ENCODE measurements around the gene SPX.
A peak's percentile ranks its signal among the peaks of the same experiment; 100 is the strongest.

Gene SPX

DNA sequence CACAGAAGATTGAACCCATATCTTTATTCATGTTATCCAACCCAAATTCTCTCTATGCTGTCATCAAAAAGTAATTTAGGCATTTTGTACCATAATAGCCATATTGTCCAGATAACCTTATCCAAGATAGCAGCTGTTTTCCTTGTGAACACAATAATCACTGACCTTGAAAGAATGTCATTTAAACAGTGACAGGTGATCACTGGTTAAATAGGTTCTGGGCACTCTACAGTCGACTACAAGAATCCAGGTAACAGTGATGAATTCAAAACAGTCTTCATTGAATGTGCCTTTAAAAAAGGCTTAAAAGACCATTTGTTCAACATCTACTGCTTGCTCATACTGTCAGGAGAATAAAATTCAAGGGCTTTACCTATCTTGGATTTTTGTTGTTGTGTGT lies 4.6 kb upstream of the SPX start:
- H3K27ac Mint-ChIP-seq: no peak overlapping the region
- H3K9me3 Mint-ChIP-seq: peaks cover 10% of the 10 kb centered on the region
- peaks cover 10% of the 10 kb centered on the region for H3K36me3 Mint-ChIP-seq (ENCODE audit: low read depth)
- H3K4me3 Mint-ChIP-seq: no peak overlapping the region
- H3K27me3 Mint-ChIP-seq: peaks cover 11% of the 10 kb centered on the region
- H3K4me1 Mint-ChIP-seq (ENCODE audit: low read depth): no peaks in the 10 kb centered on the region

DNA sequence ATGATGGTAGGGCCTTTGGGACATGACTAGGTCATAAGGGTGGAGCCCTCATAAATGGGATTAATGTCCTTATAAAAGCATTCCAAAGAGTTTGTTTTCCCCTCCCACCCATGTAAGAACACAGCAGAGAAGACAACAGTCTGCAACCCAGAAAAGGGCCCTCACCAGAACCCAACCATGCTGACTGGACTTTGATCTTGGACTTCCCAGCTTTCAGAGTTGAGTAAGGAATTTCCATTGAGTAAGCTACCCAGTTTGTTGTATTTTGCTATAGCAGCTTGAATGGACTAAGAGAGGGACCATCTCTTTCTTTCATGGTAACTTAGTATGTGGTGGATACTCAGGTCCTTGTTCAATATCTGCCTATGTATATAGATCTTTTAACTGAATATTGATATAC lies 2.9 kb upstream of the SPX start:
- Mint-ChIP-seq H3K4me3 (no peak overlapping the region), H3K36me3 (ENCODE audit: low read depth) (peaks cover 6% of the 10 kb centered on the region), H3K27ac (no peak overlapping the region)

DNA sequence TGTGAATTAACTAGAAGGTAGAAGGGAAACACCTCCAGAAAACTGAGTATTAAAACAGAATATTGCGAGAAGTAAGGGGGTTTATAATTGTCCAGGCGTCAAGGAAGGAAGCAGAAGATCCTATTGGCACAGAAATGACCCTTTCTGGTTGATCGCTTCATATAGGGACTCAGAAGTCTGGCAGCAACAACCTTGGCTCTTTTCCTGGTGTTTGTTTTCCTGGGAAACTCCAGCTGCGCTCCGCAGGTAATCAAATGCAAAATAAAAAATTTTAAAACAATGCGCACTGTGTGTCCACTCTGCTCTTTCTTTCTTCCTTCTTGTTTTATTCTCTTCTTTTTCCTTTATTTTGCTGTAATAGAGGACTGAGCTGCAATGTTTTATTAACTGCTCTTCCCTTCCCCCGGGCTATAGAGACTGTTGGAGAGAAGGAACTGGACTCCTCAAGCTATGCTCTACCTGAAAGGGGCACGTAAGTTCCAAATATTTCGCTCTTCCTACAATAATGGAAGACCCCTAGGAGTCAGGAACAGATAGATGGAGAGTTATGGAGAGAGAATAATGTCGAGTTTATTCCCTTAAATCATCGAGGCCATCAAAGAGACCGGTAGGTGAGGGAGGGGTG lies 737 bp downstream of the SPX start:
- Mint-ChIP-seq H3K36me3 (ENCODE audit: low read depth) (no peaks in the 10 kb centered on the region), H3K4me3 (peak overlapping the region; percentile 72), H3K27me3 (peaks cover 44% of the 10 kb centered on the region), H3K4me1 (ENCODE audit: low read depth) (peaks cover 11% of the 10 kb centered on the region), H3K27ac (peak overlapping the region; percentile 37), H3K9me3 (peaks cover 10% of the 10 kb centered on the region)

More for the DNA sequence above, 2.9 kb upstream of the SPX start:
- Mint-ChIP-seq H3K4me1 (ENCODE audit: low read depth) (peaks cover 4% of the 10 kb centered on the region), H3K27me3 (peaks cover 17% of the 10 kb centered on the region), H3K9me3 (peaks cover 10% of the 10 kb centered on the region)

DNA sequence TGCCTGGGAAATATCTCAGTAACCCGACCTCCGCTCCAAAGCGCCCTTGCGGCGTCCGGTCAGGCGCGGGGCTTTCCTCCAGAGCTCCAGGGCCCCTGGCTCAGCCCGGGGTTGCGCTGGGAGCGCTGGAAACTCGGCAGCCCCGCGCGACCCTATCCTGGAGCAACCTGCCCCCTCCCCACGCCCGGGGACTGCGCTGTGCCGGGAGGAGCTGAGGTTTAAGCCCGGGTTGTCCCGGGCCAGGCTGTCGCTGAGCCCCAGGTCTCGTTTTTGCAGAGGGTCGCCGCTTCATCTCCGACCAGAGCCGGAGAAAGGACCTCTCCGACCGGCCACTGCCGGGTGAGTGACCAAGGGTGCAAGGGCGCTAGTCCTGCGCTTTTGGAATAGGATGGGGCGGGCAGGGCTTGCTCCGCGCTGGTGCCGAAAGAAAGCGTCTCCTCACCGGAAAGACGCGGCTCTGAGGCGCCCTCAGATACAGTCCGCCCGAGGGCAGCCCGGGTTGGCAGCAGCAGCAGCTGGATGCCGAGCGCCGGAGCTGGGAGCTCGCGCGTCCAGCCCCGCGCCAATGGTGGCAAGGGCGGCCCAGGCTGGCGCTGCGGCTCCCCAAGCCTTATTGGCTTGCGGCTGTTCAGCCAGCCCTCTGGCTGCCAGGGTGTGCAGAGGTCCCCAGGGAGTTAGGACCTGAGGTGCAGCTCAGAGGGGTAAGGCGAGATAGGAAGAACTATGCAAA lies 1.5 kb downstream of the SPX start:
- Mint-ChIP-seq H3K9me3 (peaks cover 10% of the 10 kb centered on the region), H3K27me3 (peaks cover 45% of the 10 kb centered on the region), H3K4me3 (peak overlapping the region; percentile 72), H3K27ac (no peak overlapping the region), H3K36me3 (ENCODE audit: low read depth) (no peaks in the 10 kb centered on the region), H3K4me1 (ENCODE audit: low read depth) (peaks cover 11% of the 10 kb centered on the region)

DNA sequence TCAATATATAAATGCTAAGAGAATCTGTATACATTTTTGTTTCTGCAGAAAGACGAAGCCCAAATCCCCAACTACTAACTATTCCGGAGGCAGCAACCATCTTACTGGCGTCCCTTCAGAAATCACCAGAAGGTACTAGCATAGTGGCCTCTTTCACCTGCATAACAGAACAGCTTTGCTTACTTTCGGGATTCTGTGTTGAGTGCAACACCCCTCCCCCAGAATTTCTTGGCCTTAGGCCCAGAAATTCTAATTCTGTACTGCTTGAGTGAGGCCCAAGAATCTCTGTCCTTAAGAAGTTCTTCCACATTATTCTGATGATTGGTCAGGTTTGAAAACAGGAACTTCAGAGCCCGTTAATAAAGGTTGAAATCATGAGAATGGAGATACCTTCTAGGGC lies 2.9 kb downstream of the SPX start:
- Mint-ChIP-seq H3K4me1 (ENCODE audit: low read depth) (peaks cover 11% of the 10 kb centered on the region), H3K36me3 (ENCODE audit: low read depth) (no peaks in the 10 kb centered on the region), H3K27ac (no peak overlapping the region), H3K27me3 (peaks cover 45% of the 10 kb centered on the region), H3K9me3 (peaks cover 10% of the 10 kb centered on the region), H3K4me3 (peak overlapping the region; percentile 72)

DNA sequence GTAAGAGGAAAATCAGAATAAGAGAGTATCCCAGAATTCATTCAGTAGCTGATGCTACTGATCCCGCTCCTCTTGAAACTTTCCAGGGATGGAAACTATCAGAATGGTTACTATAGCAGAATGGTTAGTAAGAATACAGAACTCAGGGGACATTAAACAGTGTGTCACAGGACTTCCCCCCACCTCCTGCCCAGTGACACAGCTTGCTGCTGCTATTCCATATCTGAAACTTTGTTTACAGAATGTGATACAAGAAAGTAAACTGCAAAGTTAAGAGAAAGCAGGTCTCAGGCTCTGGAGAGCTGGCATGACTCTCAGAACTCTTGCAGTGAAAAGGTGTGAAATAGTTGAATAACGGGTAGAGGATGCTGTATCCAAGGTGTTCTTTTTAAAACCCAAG lies 3.4 kb downstream of the SPX start:
- H3K27ac Mint-ChIP-seq: no peak overlapping the region
- H3K4me1 Mint-ChIP-seq (ENCODE audit: low read depth): peaks cover 11% of the 10 kb centered on the region
- peaks cover 7% of the 10 kb centered on the region for H3K9me3 Mint-ChIP-seq
- no peaks in the 10 kb centered on the region for H3K36me3 Mint-ChIP-seq (ENCODE audit: low read depth)
- no peak overlapping the region for H3K4me3 Mint-ChIP-seq
- peaks cover 45% of the 10 kb centered on the region for H3K27me3 Mint-ChIP-seq

DNA sequence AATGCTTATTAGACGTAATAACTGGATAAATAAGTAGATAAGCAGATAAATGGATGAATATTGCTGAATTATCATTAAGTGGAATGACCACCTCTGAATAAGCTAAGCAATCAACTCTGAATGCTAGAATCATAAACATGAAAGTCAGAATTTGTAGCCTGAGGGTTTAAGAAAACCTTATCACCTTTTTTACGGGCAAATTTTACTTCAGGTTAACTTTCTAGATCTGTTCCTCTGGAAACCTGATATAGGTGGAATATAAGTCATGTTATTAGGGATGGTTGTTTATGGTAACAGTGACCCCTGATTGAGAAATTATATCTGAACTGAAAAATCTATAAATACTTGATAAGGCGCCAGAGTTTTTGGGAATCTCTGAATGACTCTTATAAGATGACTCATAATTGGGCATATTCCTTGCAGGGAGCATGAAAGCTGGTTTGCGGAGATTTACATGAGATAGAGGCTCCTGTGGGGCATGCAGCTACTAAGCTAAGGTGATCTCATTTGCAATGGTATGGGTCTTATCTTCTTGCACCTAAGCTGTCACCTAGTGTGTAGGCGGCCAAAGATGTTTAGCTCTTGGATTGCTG lies 12.1 kb downstream of the SPX start:
- Mint-ChIP-seq H3K4me3 (no peak overlapping the region), H3K9me3 (no peaks in the 10 kb centered on the region), H3K27ac (no peak overlapping the region), H3K36me3 (ENCODE audit: low read depth) (no peaks in the 10 kb centered on the region), H3K4me1 (ENCODE audit: low read depth) (no peaks in the 10 kb centered on the region), H3K27me3 (peaks cover 4% of the 10 kb centered on the region)

DNA sequence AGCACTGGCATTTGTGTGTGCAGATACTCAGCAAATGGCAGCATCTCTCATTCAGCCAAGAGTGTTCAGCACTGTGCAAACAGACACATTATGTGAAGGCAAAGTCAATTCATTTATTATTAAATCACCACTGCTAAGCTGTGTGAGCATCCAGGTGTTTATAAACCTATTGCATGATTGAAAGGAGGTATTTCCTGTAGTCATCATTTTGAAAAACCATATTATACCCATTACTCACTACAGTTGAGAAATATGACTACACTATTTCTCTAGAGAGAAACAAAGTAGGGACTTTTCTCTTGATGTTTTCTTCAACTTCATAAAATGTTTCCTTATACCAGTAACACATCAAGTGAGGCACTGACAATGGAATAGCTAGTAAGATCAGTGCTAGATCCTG lies 13.7 kb downstream of the SPX start:
- no peaks in the 10 kb centered on the region for H3K36me3 Mint-ChIP-seq (ENCODE audit: low read depth)

DNA sequence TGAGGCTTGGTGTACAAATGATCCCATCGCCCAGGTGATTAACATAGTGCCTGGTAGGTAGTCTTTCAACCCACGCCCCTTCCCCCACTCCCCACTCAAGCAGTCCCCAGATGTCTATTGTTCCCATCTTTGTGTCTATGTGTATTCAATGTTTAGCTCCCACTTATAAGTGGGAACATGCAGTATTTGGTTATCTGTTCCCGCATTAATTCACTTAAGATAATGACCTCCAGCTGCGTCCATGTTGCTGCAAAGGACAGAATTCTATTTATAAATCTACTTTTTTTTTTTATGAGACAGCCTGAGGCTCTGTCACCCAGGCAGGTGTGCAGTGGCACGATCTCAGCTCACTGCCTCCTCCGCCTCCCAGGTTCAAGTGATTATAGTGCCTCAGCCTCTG lies 15.7 kb downstream of the SPX start:
- Mint-ChIP-seq H3K4me1 (ENCODE audit: low read depth) (no peaks in the 10 kb centered on the region), H3K36me3 (ENCODE audit: low read depth) (no peaks in the 10 kb centered on the region), H3K4me3 (no peak overlapping the region), H3K9me3 (no peaks in the 10 kb centered on the region), H3K27ac (no peak overlapping the region), H3K27me3 (peaks cover 4% of the 10 kb centered on the region)

More for the DNA sequence above, 13.7 kb downstream of the SPX start:
- Mint-ChIP-seq H3K4me3 (no peak overlapping the region), H3K27me3 (peaks cover 8% of the 10 kb centered on the region), H3K27ac (no peak overlapping the region), H3K9me3 (no peaks in the 10 kb centered on the region), H3K4me1 (ENCODE audit: low read depth) (no peaks in the 10 kb centered on the region)

DNA sequence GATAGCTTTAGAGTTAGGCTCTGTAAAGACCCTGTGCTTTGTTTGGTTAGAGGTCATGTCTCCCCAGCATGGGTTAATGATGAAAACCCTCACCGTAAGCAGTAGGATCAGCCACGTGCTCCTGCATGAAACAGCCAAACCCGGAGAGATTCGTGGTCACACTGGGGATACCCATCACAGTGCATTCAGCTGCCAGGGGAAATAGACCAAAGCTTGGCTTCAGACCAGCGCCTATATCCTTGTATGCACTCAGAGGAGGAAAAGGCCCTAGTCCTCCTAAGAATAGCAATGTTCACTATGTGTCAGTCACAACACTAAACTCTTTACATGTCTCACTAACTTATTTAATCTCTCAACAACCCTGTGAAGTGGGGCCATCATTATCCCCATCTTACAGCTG lies 16.3 kb downstream of the SPX start:
- no peak overlapping the region for H3K4me3 Mint-ChIP-seq
- H3K27me3 Mint-ChIP-seq: peaks cover 6% of the 10 kb centered on the region
- peaks cover 2% of the 10 kb centered on the region for H3K4me1 Mint-ChIP-seq (ENCODE audit: low read depth)
- H3K9me3 Mint-ChIP-seq: no peaks in the 10 kb centered on the region
- H3K27ac Mint-ChIP-seq: no peak overlapping the region
- H3K36me3 Mint-ChIP-seq (ENCODE audit: low read depth): no peaks in the 10 kb centered on the region

DNA sequence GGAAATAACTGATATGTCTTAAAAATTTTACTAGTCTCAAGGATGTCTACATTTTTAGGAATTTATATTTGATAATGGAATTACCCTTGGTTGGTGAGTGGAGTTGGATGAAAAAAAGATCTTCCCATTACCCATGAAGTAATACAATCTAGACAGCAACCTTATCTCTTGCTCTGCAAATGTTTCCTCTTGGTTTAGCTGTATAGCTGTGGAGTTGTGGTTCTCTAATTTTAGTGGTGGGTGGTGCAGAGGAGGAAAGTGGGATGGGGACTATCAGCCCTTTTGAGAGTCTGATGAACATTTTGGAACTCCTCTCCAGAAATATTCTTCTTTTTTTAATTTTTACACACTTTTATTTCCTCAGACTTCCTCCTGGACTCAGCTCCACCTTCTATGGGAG lies 17.1 kb downstream of the SPX start:
- Mint-ChIP-seq H3K27ac (no peak overlapping the region), H3K36me3 (ENCODE audit: low read depth) (no peaks in the 10 kb centered on the region), H3K27me3 (peaks cover 7% of the 10 kb centered on the region), H3K4me1 (ENCODE audit: low read depth) (peaks cover 10% of the 10 kb centered on the region), H3K9me3 (no peaks in the 10 kb centered on the region), H3K4me3 (no peak overlapping the region)

DNA sequence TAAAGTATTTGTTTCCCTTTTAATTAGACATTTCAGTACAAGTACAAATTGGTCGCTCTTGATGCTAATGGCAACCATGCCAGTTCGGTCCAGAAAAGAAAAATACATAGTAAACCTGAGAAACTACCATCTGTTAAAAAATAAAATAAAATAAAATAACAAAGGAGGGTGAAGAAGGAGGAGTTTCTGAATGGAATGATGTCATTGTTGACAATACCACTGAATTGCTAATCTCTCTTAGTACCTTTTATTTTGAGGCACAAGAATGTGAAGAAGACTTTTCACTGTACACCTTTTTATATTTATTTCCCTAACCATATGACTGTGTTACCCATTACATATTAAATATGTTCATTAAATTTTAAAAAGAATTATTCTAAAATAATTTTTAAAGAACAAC lies 19.5 kb downstream of the SPX start:
- H3K9me3 Mint-ChIP-seq: no peaks in the 10 kb centered on the region
- no peak overlapping the region for H3K4me3 Mint-ChIP-seq
- peaks cover 11% of the 10 kb centered on the region for H3K4me1 Mint-ChIP-seq (ENCODE audit: low read depth)
- H3K36me3 Mint-ChIP-seq (ENCODE audit: low read depth): no peaks in the 10 kb centered on the region
- no peak overlapping the region for H3K27ac Mint-ChIP-seq
- H3K27me3 Mint-ChIP-seq: peaks cover 7% of the 10 kb centered on the region

DNA sequence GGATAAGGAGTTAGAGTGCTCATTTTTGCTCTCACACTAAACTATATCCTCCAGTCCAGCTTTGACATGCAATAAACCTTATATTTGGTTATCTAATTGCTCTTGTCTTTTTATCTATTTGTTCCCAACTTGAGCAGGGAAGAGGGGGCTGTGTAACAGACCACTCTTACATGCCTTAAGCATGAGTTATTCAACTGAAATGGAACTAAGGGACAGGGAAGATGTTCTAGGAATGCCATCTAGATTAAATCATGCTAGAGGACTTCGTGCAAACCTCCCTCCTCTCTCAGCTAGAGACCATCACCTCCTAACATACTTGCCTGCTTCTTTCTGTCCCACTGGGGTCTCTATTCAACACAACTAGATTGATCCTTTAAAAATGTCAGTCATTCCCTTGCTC lies 20.6 kb downstream of the SPX start:
- no peak overlapping the region for H3K27ac Mint-ChIP-seq
- H3K9me3 Mint-ChIP-seq: no peaks in the 10 kb centered on the region
- H3K4me1 Mint-ChIP-seq (ENCODE audit: low read depth): peaks cover 11% of the 10 kb centered on the region
- no peak overlapping the region for H3K4me3 Mint-ChIP-seq
- H3K27me3 Mint-ChIP-seq: peaks cover 7% of the 10 kb centered on the region
- H3K36me3 Mint-ChIP-seq (ENCODE audit: low read depth): no peaks in the 10 kb centered on the region

DNA sequence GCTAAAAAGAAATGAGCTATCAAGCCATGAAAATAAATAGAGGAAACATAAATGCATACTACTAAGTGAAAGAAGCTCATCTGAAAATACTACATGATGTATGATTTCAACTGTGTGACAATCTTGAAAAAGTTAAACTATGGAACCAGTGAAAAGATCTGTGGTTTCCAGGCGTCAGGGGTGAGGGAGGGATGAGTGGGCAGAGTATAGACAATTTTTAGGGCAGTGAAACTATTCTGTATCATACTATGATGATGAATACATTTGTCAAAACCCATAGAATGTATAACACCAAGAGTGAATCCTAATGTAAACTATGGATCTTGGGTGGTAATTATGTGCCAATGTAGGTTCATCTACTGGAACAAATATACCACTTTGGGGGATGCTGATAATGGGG lies 21.3 kb downstream of the SPX start:
- Mint-ChIP-seq H3K4me3 (no peak overlapping the region), H3K9me3 (no peaks in the 10 kb centered on the region), H3K27ac (peak overlapping the region; percentile 45), H3K27me3 (peaks cover 7% of the 10 kb centered on the region), H3K36me3 (ENCODE audit: low read depth) (no peaks in the 10 kb centered on the region), H3K4me1 (ENCODE audit: low read depth) (peaks cover 11% of the 10 kb centered on the region)

DNA sequence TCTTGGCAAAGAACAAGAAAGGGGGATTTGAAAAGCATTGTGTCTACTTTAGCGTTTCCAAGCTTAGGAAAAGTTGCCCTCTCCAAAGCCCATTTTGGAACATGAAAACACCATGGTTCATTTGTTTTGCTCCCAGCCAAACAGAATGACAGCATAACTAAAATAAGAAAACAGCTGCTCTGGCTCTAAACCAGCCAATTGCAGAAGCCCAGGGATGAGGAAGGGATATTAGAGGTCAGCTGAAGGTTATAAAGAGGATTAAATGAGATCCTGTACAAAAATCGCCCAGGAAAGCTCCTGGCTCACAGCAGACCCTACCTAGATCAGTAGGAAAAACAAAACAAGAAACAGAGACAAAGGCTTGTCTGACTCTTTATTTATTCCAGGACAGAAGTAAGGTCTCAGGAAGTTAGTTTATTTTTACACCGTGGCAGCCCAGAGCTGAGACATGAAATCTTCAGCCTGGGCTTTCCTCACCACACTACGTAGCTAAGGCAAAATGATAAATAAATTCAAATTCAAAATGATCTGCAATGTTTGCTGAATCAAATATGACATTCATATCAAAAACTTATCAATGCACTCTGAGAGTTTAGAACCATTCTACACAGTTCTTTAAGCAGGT lies 25.9 kb downstream of the SPX start:
- H3K27me3 Mint-ChIP-seq: peaks cover 3% of the 10 kb centered on the region
- no peak overlapping the region for H3K4me3 Mint-ChIP-seq
- H3K9me3 Mint-ChIP-seq: no peaks in the 10 kb centered on the region

More for the DNA sequence above, 25.9 kb downstream of the SPX start:
- peaks cover 11% of the 10 kb centered on the region for H3K4me1 Mint-ChIP-seq (ENCODE audit: low read depth)
- no peaks in the 10 kb centered on the region for H3K36me3 Mint-ChIP-seq (ENCODE audit: low read depth)
- no peak overlapping the region for H3K27ac Mint-ChIP-seq

Measured in stimulated activated naive CD8-positive, alpha-beta T cell treated with anti-CD3 and anti-CD28 coated beads, Interleukin-15, Interleukin-2, amounts not matched to agents 100 ng/mL and 50 ng/mL, for 24 hours (primary cell).